IPS-18a (cell line): ENCODE results near the gene S100A6.
"Not testable (repeated sequence)": the region's sequence is repeated elsewhere in the genome, so short reads cannot be mapped to it uniquely, and the experiment has no call there.

Source experiments
- H3K27ac ChIP-seq: one replicate; pipeline ENCODE4 v1.5.1; 2013; ENCODE audit warnings: low read length
- H3K27me3 ChIP-seq: one replicate; pipeline ENCODE4 v1.6.1; 2013; ENCODE audit warnings: mild to moderate bottlenecking, low read length; ENCODE audit not compliant: control insufficient read depth, insufficient read depth
- H3K36me3 ChIP-seq: one replicate; pipeline ENCODE4 v1.6.1; 2013; ENCODE audit warnings: low read depth, low read length; ENCODE audit not compliant: control insufficient read depth
- H3K4me1 ChIP-seq: one replicate; pipeline ENCODE4 v1.6.1; 2013; ENCODE audit warnings: low read depth, low read length; ENCODE audit not compliant: control insufficient read depth
- H3K4me3 ChIP-seq: one replicate; pipeline ENCODE4 v1.5.1; 2013; ENCODE audit warnings: low read length
- H3K9ac ChIP-seq: one replicate; pipeline ENCODE4 v1.6.1; 2013; ENCODE audit warnings: mild to moderate bottlenecking, low read length, moderate library complexity
- H3K9me3 ChIP-seq: one replicate; pipeline ENCODE4 v1.6.1; 2013; ENCODE audit warnings: low read depth, low read length; ENCODE audit not compliant: control insufficient read depth

Gene S100A6

GRCh38 chr1:153532769-153533599 is 2.8 kb downstream of the S100A6 start:
- Histone ChIP-seq H3K4me3 (peak overlapping the region; percentile 38), H3K9ac (no peak overlapping the region), H3K4me1 (peaks cover 29% of the 10 kb centered on the region), H3K9me3 (no peaks in the 10 kb centered on the region), H3K36me3 (no peaks in the 10 kb centered on the region), H3K27me3 (peaks cover 6% of the 10 kb centered on the region), H3K27ac (no peak overlapping the region)

GRCh38 chr1:153532181-153532580 is 3.6 kb downstream of the S100A6 start:
- H3K4me3 ChIP-seq = no peak overlapping the region
- H3K9me3 ChIP-seq = no peaks in the 10 kb centered on the region
- H3K36me3 ChIP-seq = no peaks in the 10 kb centered on the region
- peaks cover 6% of the 10 kb centered on the region for H3K27me3 ChIP-seq
- peaks cover 31% of the 10 kb centered on the region for H3K4me1 ChIP-seq
- H3K27ac ChIP-seq = no peak overlapping the region
- no peak overlapping the region for H3K9ac ChIP-seq

- no peak overlapping the region for H3K9ac ChIP-seq
- H3K27me3 ChIP-seq = peaks cover 6% of the 10 kb centered on the region
- H3K4me1 ChIP-seq = peaks cover 31% of the 10 kb centered on the region
- H3K9me3 ChIP-seq = no peaks in the 10 kb centered on the region
- H3K36me3 ChIP-seq = no peaks in the 10 kb centered on the region
- no peak overlapping the region for H3K27ac ChIP-seq
- H3K4me3 ChIP-seq = no peak overlapping the region
Measured at GRCh38 chr1:153531638-153532037, 4.2 kb downstream of the S100A6 start.

GRCh38 chr1:153527683-153528040 is 8.1 kb downstream of the S100A6 start:
- Histone ChIP-seq H3K27me3 (no peaks in the 10 kb centered on the region), H3K36me3 (no peaks in the 10 kb centered on the region), H3K27ac (no peak overlapping the region), H3K4me1 (peaks cover 15% of the 10 kb centered on the region), H3K9ac (no peak overlapping the region), H3K4me3 (no peak overlapping the region), H3K9me3 (no peaks in the 10 kb centered on the region)

GRCh38 chr1:153527023-153527682 is 8.6 kb downstream of the S100A6 start:
- Histone ChIP-seq H3K9ac (no peak overlapping the region), H3K4me1 (peaks cover 10% of the 10 kb centered on the region), H3K27me3 (no peaks in the 10 kb centered on the region), H3K36me3 (no peaks in the 10 kb centered on the region), H3K9me3 (no peaks in the 10 kb centered on the region), H3K4me3 (no peak overlapping the region), H3K27ac (no peak overlapping the region)

- H3K4me3 ChIP-seq = no peak overlapping the region
- H3K36me3 ChIP-seq = no peaks in the 10 kb centered on the region
- no peaks in the 10 kb centered on the region for H3K27me3 ChIP-seq
- H3K9me3 ChIP-seq = no peaks in the 10 kb centered on the region
- H3K4me1 ChIP-seq = peaks cover 8% of the 10 kb centered on the region
- no peak overlapping the region for H3K27ac ChIP-seq
- no peak overlapping the region for H3K9ac ChIP-seq
Measured at GRCh38 chr1:153526132-153526543, 9.7 kb downstream of the S100A6 start.

GRCh38 chr1:153525088-153525728 is 10.6 kb downstream of the S100A6 start:
- H3K9ac ChIP-seq = no peak overlapping the region
- no peaks in the 10 kb centered on the region for H3K9me3 ChIP-seq
- H3K4me3 ChIP-seq = no peak overlapping the region
- no peaks in the 10 kb centered on the region for H3K36me3 ChIP-seq
- peaks cover 14% of the 10 kb centered on the region for H3K4me1 ChIP-seq
- H3K27me3 ChIP-seq = no peaks in the 10 kb centered on the region
- H3K27ac ChIP-seq = no peak overlapping the region

GRCh38 chr1:153522353-153523048 is 13.3 kb downstream of the S100A6 start:
- not testable (repeated sequence) for H3K27ac ChIP-seq, H3K27me3 ChIP-seq, H3K9ac ChIP-seq, H3K36me3 ChIP-seq, H3K9me3 ChIP-seq, H3K4me3 ChIP-seq
- H3K4me1 ChIP-seq = peaks cover 15% of the 10 kb centered on the region

- not testable (repeated sequence) for H3K36me3 ChIP-seq, H3K9ac ChIP-seq, H3K4me3 ChIP-seq, H3K27ac ChIP-seq, H3K27me3 ChIP-seq, H3K9me3 ChIP-seq
- peaks cover 11% of the 10 kb centered on the region for H3K4me1 ChIP-seq
Measured at GRCh38 chr1:153521808-153522207, 14.0 kb downstream of the S100A6 start.

GRCh38 chr1:153520818-153521476 is 14.8 kb downstream of the S100A6 start:
- H3K27ac ChIP-seq = no peak overlapping the region
- no peaks in the 10 kb centered on the region for H3K36me3 ChIP-seq
- no peak overlapping the region for H3K9ac ChIP-seq
- no peak overlapping the region for H3K4me3 ChIP-seq
- no peaks in the 10 kb centered on the region for H3K27me3 ChIP-seq
- peaks cover 11% of the 10 kb centered on the region for H3K4me1 ChIP-seq
- no peaks in the 10 kb centered on the region for H3K9me3 ChIP-seq

- H3K27ac ChIP-seq = not testable (repeated sequence)
Measured at GRCh38 chr1:153520137-153520691, 15.6 kb downstream of the S100A6 start.

More at GRCh38 chr1:153520137-153520691, 15.6 kb downstream of the S100A6 start:
- not testable (repeated sequence) for H3K4me1 ChIP-seq, H3K4me3 ChIP-seq, H3K36me3 ChIP-seq, H3K9ac ChIP-seq, H3K9me3 ChIP-seq, H3K27me3 ChIP-seq
